IPS-NIHi7 (cell line): ENCODE measurements around the gene GDF2.

Experiments
- DNase-seq: peaks from one replicate; pipeline ENCODE4 v3.0.0; 2012; ENCODE audit warnings: mixed read lengths; ENCODE audit errors: extremely low spot score

GDF2 gene

DNA sequence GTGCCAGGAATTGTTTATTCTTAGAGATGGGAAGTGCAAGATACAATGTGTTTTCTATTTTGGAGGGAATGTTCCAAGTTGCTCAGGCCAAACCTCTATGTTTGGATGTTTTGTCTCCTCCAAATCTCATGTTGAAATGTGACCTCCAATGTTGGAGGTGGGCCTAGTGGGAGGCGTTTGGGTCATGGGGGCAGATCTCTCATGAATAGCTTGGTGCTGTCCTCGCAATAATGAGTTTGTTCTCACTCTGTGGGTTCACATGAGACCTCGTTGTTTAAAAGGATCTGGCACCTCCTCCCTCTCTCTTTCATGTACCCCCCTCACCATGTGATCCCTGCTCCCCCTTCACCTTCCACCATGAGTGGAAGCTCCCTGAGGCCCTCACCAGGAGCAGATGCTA lies 30.6 kb upstream of the GDF2 start:
- no peak for DNase-seq

DNA sequence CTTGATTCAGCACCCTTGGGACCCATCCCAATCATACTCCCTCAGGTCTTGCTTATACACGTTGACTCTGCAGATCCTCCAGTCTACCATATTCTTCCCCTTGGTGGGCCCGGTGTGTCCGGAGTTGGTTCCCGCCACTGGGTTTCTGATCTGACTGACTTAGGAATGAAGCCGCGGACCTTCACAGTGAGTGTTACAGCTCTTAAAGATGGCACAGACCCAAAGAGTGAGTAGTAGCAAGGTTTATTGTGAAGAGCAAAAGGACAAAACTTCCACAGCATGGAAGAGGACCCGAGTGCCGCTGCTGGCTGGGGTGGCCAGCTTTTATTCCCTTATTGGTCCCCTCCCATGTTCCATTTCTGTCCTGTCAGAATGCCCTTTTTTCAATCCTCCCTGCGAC lies 28.2 kb upstream of the GDF2 start:
- no peak for DNase-seq

- no peak for DNase-seq
Observed at GRCh38 chr10:47294501-47294900, 27.8 kb upstream of the GDF2 start.

- DNase-seq: no peak
Observed at GRCh38 chr10:47295411-47295810, 26.8 kb upstream of the GDF2 start.

DNA sequence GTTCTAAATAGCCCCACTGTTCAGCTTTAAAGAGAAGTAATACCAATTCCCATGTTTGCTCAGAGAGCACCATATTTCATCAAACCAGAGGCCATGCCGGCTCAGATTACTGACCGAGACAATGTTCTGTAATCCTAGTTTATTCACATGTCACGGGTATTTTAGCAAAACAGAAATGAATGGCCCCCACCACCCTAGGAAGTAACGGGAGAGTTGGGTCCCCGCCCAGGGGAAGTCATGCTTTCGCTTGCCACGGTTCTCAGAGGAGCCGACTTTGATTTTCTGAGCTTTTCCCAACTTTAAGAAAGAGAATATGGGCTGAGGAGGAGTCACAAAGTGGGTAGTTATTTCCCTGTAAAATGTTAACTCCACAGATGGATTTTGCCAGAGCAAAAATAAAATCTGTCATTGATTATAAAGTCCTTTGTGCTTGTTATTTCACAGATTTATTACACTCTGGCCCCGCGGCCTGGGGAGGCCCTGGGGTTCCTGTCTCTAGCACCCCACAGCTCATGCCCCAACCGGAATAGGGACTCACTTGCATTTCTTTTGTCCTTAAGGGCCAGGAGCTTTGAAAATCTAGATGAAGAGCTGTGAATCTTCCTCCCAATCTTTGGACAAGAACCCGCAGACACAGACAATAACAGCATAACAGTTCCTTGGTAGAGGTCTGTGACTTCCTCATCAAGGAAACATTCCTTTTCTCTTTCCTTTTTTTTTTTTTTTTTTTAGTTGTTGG lies 25.9 kb upstream of the GDF2 start:
- DNase-seq: no peak

DNA sequence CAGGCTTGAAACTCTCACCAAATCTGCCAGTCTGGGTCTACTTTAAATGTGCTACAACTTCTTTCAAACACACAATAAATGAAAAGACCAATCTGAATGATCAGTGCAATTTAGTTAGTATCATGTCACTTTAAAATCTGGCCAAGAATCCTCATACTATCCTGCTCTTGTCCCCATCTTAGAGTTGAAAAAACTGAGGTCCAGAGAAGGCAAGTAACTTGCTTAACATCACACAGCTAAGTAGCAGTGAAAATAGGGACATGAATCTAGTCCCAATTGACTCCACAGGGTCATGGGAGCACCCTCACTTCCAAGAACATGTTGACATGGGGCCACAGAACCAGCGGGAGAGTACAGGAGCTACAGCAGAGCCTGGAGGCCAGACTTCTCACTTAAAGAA lies 25.3 kb upstream of the GDF2 start:
- no peak for DNase-seq

- DNase-seq: no peak
Observed at GRCh38 chr10:47297866-47298540, 24.3 kb upstream of the GDF2 start.

DNA sequence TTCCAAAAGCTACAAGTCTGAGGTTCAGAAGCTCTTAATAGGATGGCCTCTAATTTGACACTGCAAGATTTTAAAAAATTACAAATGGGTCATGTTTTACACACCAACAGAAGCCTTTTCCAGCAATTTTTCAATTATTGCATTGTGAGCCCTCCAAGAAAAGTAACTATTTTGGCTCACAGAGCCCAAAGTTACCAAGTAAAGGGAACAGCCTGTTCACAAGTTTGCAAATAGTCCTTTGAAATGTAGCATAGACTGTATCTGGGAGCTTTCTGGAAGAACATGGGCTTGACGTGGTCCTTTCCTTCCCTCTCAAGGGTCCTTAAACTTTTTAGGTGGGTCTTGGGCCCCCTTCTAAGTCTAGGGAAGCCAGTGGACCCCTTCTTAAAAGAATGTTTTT lies 23.5 kb upstream of the GDF2 start:
- DNase-seq: no peak

- peak; percentile 38 for DNase-seq
Observed at GRCh38 chr10:47299611-47300428, 22.4 kb upstream of the GDF2 start, which contains the start of gene GDF10. GDF10 (plus strand) TSS chr10:47300197; CDS start chr10:47300652, 455 bp downstream.

DNA sequence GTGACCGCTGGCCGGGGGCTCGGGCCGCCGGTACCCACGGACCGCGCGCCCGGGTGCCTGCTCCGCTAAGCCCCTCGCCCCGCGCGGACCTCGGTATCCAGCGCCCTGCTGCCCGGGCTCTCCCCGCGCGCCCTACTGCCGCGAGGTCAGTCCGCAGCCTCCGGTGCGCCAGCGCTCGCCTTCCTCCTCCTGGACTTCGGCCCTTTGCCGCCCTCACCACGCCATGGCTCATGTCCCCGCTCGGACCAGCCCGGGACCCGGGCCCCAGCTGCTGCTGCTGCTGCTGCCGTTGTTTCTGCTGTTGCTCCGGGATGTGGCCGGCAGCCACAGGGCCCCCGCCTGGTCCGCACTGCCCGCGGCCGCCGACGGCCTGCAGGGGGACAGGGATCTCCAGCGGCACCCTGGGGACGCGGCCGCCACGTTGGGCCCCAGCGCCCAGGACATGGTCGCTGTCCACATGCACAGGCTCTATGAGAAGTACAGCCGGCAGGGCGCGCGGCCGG lies 21.8 kb upstream of the GDF2 start:
- peak; percentile 34 for DNase-seq

DNA sequence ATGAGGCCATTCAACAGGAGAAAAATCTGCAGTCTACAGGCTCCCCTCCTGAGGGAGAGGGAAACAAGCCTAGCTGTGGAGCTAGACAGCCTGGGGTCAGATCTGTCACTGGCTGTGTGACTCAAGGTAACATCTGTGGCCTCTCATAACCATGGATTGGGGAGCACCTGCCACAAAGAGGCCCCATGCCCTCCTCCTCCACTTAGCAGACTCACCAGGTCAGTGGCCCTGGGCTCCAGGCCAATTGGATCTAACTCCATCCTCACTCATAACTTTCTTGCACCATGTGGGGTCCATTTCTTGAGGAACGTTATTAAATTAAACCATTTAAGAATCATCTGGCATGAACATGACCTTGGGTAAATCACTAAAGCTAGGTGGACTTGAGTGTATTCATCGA lies 20.4 kb upstream of the GDF2 start:
- DNase-seq: no peak

- DNase-seq: no peak
Observed at GRCh38 chr10:47303105-47303504, 19.1 kb upstream of the GDF2 start.

GRCh38 chr10:47303866-47304265 lies 18.4 kb upstream of the GDF2 start:
- DNase-seq: no peak

- DNase-seq: no peak
Observed at GRCh38 chr10:47305566-47305965, 16.7 kb upstream of the GDF2 start.

DNA sequence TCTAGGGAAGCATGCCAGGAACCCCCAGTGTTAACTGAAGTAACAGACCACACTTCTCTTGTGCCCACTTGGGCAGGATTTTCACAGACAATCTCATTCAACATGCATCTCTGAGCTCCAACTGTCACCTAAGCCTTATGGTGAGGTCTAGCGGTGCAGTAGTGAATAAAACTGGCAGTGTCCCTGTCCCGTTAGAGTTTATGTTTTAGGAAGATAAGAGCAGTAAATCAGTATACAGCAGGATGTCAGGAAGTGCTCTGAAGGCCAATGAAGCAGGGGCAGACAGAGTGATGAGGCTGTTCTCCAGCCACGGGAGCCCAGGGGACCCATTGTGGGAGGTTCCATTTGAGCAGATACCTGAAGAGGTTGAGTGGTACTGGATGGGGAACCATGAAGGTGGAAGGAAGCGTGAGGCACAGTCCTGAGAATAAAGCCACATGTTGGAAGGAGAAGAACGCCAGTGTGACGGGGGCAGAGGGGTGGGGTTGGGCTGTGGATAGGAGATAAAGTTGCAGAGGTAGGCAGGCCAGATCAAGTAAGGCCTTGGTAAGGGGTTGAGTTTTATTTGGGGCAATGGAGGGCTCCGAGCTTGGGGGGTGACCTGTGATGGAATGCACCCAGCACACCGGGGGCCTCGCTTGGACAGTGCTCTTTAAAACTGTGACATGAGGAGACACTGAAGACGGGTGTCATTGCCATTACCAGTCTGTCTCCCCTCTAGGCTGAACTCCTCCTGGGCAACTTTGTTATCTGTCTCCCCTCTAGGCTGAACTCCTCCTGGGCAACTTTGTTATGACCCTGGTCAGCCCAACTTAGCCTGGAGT lies 15.7 kb upstream of the GDF2 start:
- DNase-seq: no peak

DNA sequence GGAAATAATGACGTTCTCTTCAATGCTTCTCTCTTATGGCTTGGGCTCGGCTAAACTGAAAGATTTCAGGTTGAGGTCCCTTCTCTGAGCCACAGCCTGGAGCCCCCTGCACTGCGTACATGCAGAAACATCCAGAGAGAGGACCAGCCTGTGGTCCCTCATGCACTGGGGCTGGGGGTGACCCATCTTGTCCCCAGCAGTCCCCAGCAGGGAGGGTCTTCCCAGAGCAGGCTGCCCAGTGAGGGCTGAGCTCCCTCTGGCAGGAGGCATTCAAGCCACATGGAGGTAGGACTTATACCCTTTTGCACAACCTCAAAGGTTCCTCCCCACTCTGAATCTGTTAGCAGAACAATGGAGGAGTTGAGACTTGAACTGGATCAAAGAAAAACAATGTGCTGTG lies 14.9 kb upstream of the GDF2 start:
- no peak for DNase-seq

- no peak for DNase-seq
Observed at GRCh38 chr10:47308775-47309174, 13.5 kb upstream of the GDF2 start.

DNA sequence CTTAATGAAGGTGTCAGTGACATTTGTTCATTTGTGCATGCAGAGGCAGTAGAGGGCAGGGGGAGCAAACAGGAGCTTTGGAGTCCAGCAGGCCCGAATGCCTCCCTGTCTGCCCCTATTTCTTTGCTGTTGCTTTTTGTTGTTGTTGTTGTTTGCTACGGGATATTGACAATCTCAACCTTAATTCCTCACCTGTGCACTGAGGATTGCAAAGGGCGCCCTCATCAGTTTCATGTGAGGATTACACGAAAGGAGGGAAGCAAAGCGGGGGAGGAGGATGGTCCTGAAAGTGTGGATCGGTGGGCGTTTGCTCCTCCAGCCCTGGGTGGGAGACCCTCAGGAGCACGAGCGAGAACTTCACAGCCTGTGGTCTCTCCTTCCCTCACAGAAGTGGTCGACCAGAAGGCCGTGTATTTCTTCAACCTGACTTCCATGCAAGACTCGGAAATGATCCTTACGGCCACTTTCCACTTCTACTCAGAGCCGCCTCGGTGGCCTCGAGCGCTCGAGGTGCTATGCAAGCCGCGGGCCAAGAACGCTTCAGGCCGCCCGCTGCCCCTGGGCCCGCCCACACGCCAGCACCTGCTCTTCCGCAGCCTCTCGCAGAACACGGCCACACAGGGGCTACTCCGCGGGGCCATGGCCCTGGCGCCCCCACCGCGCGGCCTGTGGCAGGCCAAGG lies 12.7 kb upstream of the GDF2 start:
- DNase-seq: peak; percentile 56

DNA sequence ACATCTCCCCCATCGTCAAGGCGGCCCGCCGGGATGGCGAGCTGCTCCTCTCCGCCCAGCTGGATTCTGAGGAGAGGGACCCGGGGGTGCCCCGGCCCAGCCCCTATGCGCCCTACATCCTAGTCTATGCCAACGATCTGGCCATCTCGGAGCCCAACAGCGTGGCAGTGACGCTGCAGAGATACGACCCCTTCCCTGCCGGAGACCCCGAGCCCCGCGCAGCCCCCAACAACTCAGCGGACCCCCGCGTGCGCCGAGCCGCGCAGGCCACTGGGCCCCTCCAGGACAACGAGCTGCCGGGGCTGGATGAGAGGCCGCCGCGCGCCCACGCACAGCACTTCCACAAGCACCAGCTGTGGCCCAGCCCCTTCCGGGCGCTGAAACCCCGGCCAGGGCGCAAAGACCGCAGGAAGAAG lies 12.2 kb upstream of the GDF2 start:
- no peak for DNase-seq

DNA sequence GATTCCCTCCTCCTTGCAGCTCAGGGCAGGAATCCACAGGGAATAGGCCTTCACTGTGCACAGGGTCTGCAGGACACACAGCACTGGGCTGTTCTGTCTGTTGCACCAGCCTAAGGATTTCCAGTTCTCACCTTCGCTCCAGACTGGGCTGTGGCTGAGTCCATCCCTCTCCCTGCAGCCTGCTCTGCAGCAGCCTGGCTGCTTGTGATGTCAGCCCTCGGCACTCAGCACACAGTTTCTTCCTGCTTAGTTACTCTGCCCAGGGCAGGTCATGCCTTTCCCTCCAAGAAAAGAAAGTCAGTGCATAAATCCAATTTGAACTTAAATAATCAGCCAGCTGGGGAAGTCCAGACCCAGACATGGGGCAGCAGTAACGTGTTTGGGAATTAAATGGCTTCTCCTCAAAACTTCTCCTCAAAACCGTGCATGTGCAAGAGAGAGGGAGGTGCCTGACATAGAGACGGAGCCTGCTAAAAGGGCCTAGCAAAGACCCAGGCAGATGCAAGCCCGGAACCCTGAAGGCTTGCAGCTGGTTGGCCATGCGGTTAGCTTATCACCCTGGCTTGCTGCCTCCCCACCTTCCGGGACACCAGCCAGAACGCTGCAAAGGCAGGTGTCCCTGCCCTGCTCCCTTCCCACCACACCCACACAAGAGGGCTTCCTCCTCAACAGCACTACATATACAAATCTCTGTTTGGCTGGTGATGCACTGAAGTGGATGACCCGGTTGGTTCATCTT lies 10.9 kb upstream of the GDF2 start:
- DNase-seq: no peak
